ENCODE measurements around the gene KCNJ11. TPM values are rescaled to one million over a fixed set of nuclear protein-coding genes. Genes with fewer than 3 reads are reported as not detected.

KCNJ11 gene
- total and polyA plus RNA-seq, 2 experiments from 2014 or later, result not detected

- H3K9ac ChIP-seq, result no peak overlapping the region
- no peak overlapping the region for H3K27ac ChIP-seq
- in situ Hi-C loops (cut with MboI), result loop anchor here (10.0 kb wide), 1 partner anchor 115 kb away; no protein-coding TSS in a partner anchor
- no peaks in the 10 kb centered on the region for H3F3A ChIP-seq (ENCODE audit: insufficient read depth)
- H3K79me2 ChIP-seq (ENCODE audit: insufficient read depth), result no peaks in the 10 kb centered on the region
- 0 out of 2 replicates have a peak, but pooled peaks cover 5% of the 10 kb centered on the region for H3K27me3 ChIP-seq (replicated peaks; ENCODE audit: insufficient read depth)
- no peak overlapping the region for H3K4me2 ChIP-seq (ENCODE audit: unreplicated experiment)
- no peaks in the 10 kb centered on the region for H4K20me1 ChIP-seq (ENCODE audit: insufficient read depth)
- 8 to 17% methylated on average over 23 to 49 of the region's 55 CpGs for WGBS, 2 experiments (ENCODE audit: low coverage in 1 of 2, low lambda C conversion rate in 2 of 2, missing lambda C conversion rate in 2 of 2)
- no peaks in the 10 kb centered on the region for H3K36me3 ChIP-seq (ENCODE audit: low read depth)
- H3K4me1 ChIP-seq (ENCODE audit: insufficient read depth), result no peaks in the 10 kb centered on the region
- TF ChIP-seq EZH2phosphoT487 (IDR thresholded peaks at IDR 0.05; ENCODE audit: insufficient read depth, low read depth) (no peak), EZH2 (IDR thresholded peaks at IDR 0.05; ENCODE audit: insufficient read depth, poor library complexity, severe bottlenecking) (no peak)
- H2AFZ ChIP-seq, result no peak overlapping the region
- H3K9me3 ChIP-seq (ENCODE audit: low read depth), result no peaks in the 10 kb centered on the region
- H3K4me3 ChIP-seq, result 0 out of 2 replicates have a peak overlapping the region, but pooled peaks have one; percentile 34
- DNase-seq, result peak; percentile 50
- H3K9me2 ChIP-seq (ENCODE audit: insufficient read depth), result no peaks in the 10 kb centered on the region
Observed at GRCh38 chr11:17389211-17389956, 925 bp upstream of the KCNJ11 start.

GRCh38 chr11:17387811-17388210 is 648 bp downstream of the KCNJ11 start:
- no peaks in the 10 kb centered on the region for H4K20me1 ChIP-seq (ENCODE audit: insufficient read depth)
- TF ChIP-seq EZH2 (IDR thresholded peaks at IDR 0.05; ENCODE audit: insufficient read depth, poor library complexity, severe bottlenecking), result no peak
- no peak overlapping the region for H3K4me3 ChIP-seq
- H3K4me1 ChIP-seq (ENCODE audit: insufficient read depth), result no peaks in the 10 kb centered on the region; the same call in 1 of the 2 replicates
- H3K27me3 ChIP-seq (replicated peaks; ENCODE audit: insufficient read depth), result 0 out of 2 replicates have a peak, but pooled peaks cover 5% of the 10 kb centered on the region
- no peaks in the 10 kb centered on the region for H3K36me3 ChIP-seq (ENCODE audit: low read depth)
- no peak overlapping the region for H3K27ac ChIP-seq
- in situ Hi-C loops (cut with MboI), result loop anchor here (10.0 kb wide), 1 partner anchor 117 kb away; no protein-coding TSS in a partner anchor
- no peak overlapping the region for H2AFZ ChIP-seq
- no peaks in the 10 kb centered on the region for H3K9me2 ChIP-seq (ENCODE audit: insufficient read depth)
- DNase-seq, result no peak
- no peaks in the 10 kb centered on the region for H3K79me2 ChIP-seq (ENCODE audit: insufficient read depth)
- no peak overlapping the region for H3K9ac ChIP-seq
- H3F3A ChIP-seq (ENCODE audit: insufficient read depth), result no peaks in the 10 kb centered on the region
- no peak overlapping the region for H3K4me2 ChIP-seq (ENCODE audit: unreplicated experiment)
- WGBS, 2 experiments (ENCODE audit: low coverage in 1 of 2, low lambda C conversion rate in 2 of 2, missing lambda C conversion rate in 2 of 2), result 89 to 93% methylated on average over 18 to 20 of the region's 20 CpGs
- H3K9me3 ChIP-seq (ENCODE audit: low read depth), result no peaks in the 10 kb centered on the region

- Histone ChIP-seq H3K27ac (no peak overlapping the region), H2AFZ (no peak overlapping the region), H4K20me1 (ENCODE audit: insufficient read depth) (no peaks in the 10 kb centered on the region), H3K9me3 (ENCODE audit: low read depth) (no peaks in the 10 kb centered on the region), H3K4me1 (ENCODE audit: insufficient read depth) (peaks cover under 1% of the 10 kb centered on the region; the same call in 1 of the 2 replicates), H3K4me3 (no peak overlapping the region), H3F3A (ENCODE audit: insufficient read depth) (no peaks in the 10 kb centered on the region), H3K9ac (no peak overlapping the region), H3K27me3 (replicated peaks; ENCODE audit: insufficient read depth) (0 out of 2 replicates have a peak, but pooled peaks cover 5% of the 10 kb centered on the region), H3K9me2 (ENCODE audit: insufficient read depth) (no peaks in the 10 kb centered on the region), H3K36me3 (ENCODE audit: low read depth) (no peaks in the 10 kb centered on the region), H3K79me2 (ENCODE audit: insufficient read depth) (no peaks in the 10 kb centered on the region), H3K4me2 (ENCODE audit: unreplicated experiment) (no peak overlapping the region)
- in situ Hi-C loops (cut with MboI), result loop anchor here (10.0 kb wide), 1 partner anchor 118 kb away; no protein-coding TSS in a partner anchor
- TF ChIP-seq EZH2phosphoT487 (IDR thresholded peaks at IDR 0.05; ENCODE audit: insufficient read depth, low read depth) (no peak), EZH2 (IDR thresholded peaks at IDR 0.05; ENCODE audit: insufficient read depth, poor library complexity, severe bottlenecking) (no peak)
- WGBS, 2 experiments (ENCODE audit: low coverage in 1 of 2, low lambda C conversion rate in 2 of 2, missing lambda C conversion rate in 2 of 2), result 89 to 90% methylated on average over 20 of the region's 20 CpGs
- no peak for DNase-seq
Observed at GRCh38 chr11:17387254-17387653, 1.2 kb downstream of the KCNJ11 start.

GRCh38 chr11:17386331-17387084 is 2.0 kb downstream of the KCNJ11 start:
- TF ChIP-seq EZH2phosphoT487 (IDR thresholded peaks at IDR 0.05; ENCODE audit: insufficient read depth, low read depth) (no peak), EZH2 (IDR thresholded peaks at IDR 0.05; ENCODE audit: insufficient read depth, poor library complexity, severe bottlenecking) (no peak)
- 64 to 69% methylated on average over 23 of the region's 23 CpGs for WGBS, 2 experiments (ENCODE audit: low coverage in 1 of 2, low lambda C conversion rate in 2 of 2, missing lambda C conversion rate in 2 of 2)
- no peaks in the 10 kb centered on the region for H3F3A ChIP-seq (ENCODE audit: insufficient read depth)
- peaks cover 6% of the 10 kb centered on the region for H3K4me1 ChIP-seq (ENCODE audit: insufficient read depth)
- H3K27me3 ChIP-seq (replicated peaks; ENCODE audit: insufficient read depth), result 0 out of 2 replicates have a peak, but pooled peaks cover 5% of the 10 kb centered on the region
- H4K20me1 ChIP-seq (ENCODE audit: insufficient read depth), result no peaks in the 10 kb centered on the region
- no peak overlapping the region for H2AFZ ChIP-seq
- no peaks in the 10 kb centered on the region for H3K9me2 ChIP-seq (ENCODE audit: insufficient read depth)
- H3K4me2 ChIP-seq (ENCODE audit: unreplicated experiment), result no peak overlapping the region
- in situ Hi-C loops (cut with MboI), result loop anchor here (10.0 kb wide), 1 partner anchor 118 kb away; no protein-coding TSS in a partner anchor
- no peaks in the 10 kb centered on the region for H3K9me3 ChIP-seq (ENCODE audit: low read depth)
- DNase-seq, result peak; percentile 69
- no peak overlapping the region for H3K27ac ChIP-seq
- H3K79me2 ChIP-seq (ENCODE audit: insufficient read depth), result no peaks in the 10 kb centered on the region
- no peaks in the 10 kb centered on the region for H3K36me3 ChIP-seq (ENCODE audit: low read depth)
- H3K4me3 ChIP-seq, result no peak overlapping the region
- H3K9ac ChIP-seq, result no peak overlapping the region
